CD14-positive monocyte (primary cell): Measurements from ENCODE around the gene CAMTA1. TPM values are rescaled to one million over a fixed set of nuclear protein-coding genes. Genes with fewer than 3 reads are reported as not detected.
"Not testable (repeated sequence)": the region's sequence is repeated elsewhere in the genome, so short reads cannot be mapped to it uniquely, and the experiment has no call there.

Experiments used
- DNase-seq, 3 donors: peaks; one replicate each; pipeline ENCODE4 v3.0.0-alpha.2; 2011 to 2022
- H2AFZ ChIP-seq: 2 replicates; pipeline ENCODE4 v1.6.0; 2012; ENCODE audit warnings: mild to moderate bottlenecking, low read depth, low read length, inconsistent platforms; ENCODE audit not compliant: insufficient read depth, poor library complexity, severe bottlenecking
- H3K27ac ChIP-seq, 2 donors: 1 replicate in 1 of 2; 2 replicates in 1 of 2; pipeline ENCODE4 v1.5.1; 2012 to 2013; ENCODE audit warnings: low read length in 2 of 2, control low read depth in 1 of 2, inconsistent platforms in 1 of 2, low read depth in 1 of 2, mild to moderate bottlenecking in 1 of 2
- H3K27me3 ChIP-seq, 2 donors: one replicate each; pipeline versions ENCODE4 v1.6.0 to v1.6.1; 2011 to 2013; ENCODE audit warnings: low read length in 2 of 2; ENCODE audit not compliant: control insufficient read depth in 2 of 2, insufficient read depth in 2 of 2
- H3K36me3 ChIP-seq, 2 donors: replicated peaks in 1 of 2; 1 replicate in 1 of 2; 2 replicates in 1 of 2; pipeline versions ENCODE4 v1.5.1 to v1.6.1; 2012 to 2013; ENCODE audit warnings: low read length in 2 of 2, control low read depth in 1 of 2, inconsistent platforms in 1 of 2, mild to moderate bottlenecking in 1 of 2; ENCODE audit not compliant: insufficient read depth in 2 of 2, control insufficient read depth in 1 of 2
- H3K4me1 ChIP-seq, 2 donors: 1 replicate in 1 of 2; 2 replicates in 1 of 2; pipeline versions ENCODE4 v1.5.1 to v1.6.1; 2012 to 2013; ENCODE audit warnings: low read length in 2 of 2, control low read depth in 1 of 2, inconsistent platforms in 1 of 2, mild to moderate bottlenecking in 1 of 2, moderate library complexity in 1 of 2; ENCODE audit not compliant: insufficient read depth in 2 of 2, control insufficient read depth in 1 of 2
- H3K4me2 ChIP-seq: replicated peaks from 2 replicates; pipeline ENCODE3; 2012; ENCODE audit warnings: low read length, moderate library complexity, mild to moderate bottlenecking; ENCODE audit not compliant: poor library complexity, severe bottlenecking; ENCODE audit errors: extremely low read depth
- H3K4me3 ChIP-seq, 3 experiments: fragments of 200-600 bp in 1 of 3; sonication (generic) in 1 of 3; replicated peaks in 1 of 3; 1 replicate in 2 of 3; 2 replicates in 1 of 3; pipeline ENCODE4 v1.5.1; 2011 to 2013; ENCODE audit warnings: low read length in 3 of 3, mild to moderate bottlenecking in 3 of 3, control low read depth in 2 of 3, low read depth in 2 of 3, inconsistent platforms in 1 of 3, moderate library complexity in 1 of 3
- H3K79me2 ChIP-seq: 2 replicates; pipeline ENCODE4 v1.6.0; 2012; ENCODE audit warnings: mild to moderate bottlenecking, control low read depth, inconsistent platforms, low read length, moderate library complexity; ENCODE audit not compliant: insufficient read depth
- H3K9ac ChIP-seq: 2 replicates; pipeline ENCODE4 v1.6.0; 2017; ENCODE audit warnings: low read length, mild to moderate bottlenecking; ENCODE audit not compliant: insufficient read depth, poor library complexity, severe bottlenecking
- H3K9me3 ChIP-seq, 2 donors: replicated peaks in 1 of 2; 1 replicate in 1 of 2; 2 replicates in 1 of 2; pipeline versions ENCODE4 v1.5.1 to v1.6.1; 2012 to 2013; ENCODE audit warnings: low read length in 2 of 2, control low read depth in 1 of 2; ENCODE audit not compliant: control insufficient read depth in 1 of 2, insufficient read depth in 1 of 2
- H4K20me1 ChIP-seq: 2 replicates; pipeline ENCODE4 v1.6.0; 2012; ENCODE audit warnings: mild to moderate bottlenecking, low read length, control low read depth, moderate library complexity; ENCODE audit not compliant: insufficient read depth
- H3K27ac Mint-ChIP-seq, 7 donors: one replicate each; pipeline ENCODE4 v1.8.0; 2020; ENCODE audit warnings: mild to moderate bottlenecking in 7 of 7, mixed read lengths in 7 of 7, moderate library complexity in 6 of 7, inconsistent platforms in 2 of 7
- H3K27me3 Mint-ChIP-seq, 3 donors: one replicate each; pipeline ENCODE4 v1.8.0; 2021 to 2022; ENCODE audit warnings: low read depth in 3 of 3, mild to moderate bottlenecking in 3 of 3, mixed read lengths in 3 of 3, moderate library complexity in 3 of 3, inconsistent platforms in 1 of 3
- H3K36me3 Mint-ChIP-seq, 2 donors: one replicate each; pipeline ENCODE4 v1.8.0; 2020; ENCODE audit warnings: mixed read lengths in 2 of 2, inconsistent platforms in 1 of 2, mild to moderate bottlenecking in 1 of 2
- H3K4me1 Mint-ChIP-seq: one replicate; pipeline ENCODE4 v1.8.0; 2020; ENCODE audit warnings: mild to moderate bottlenecking, mixed read lengths
- H3K4me3 Mint-ChIP-seq, 2 donors: one replicate each; pipeline ENCODE4 v1.8.0; 2020; ENCODE audit warnings: mild to moderate bottlenecking in 2 of 2, mixed read lengths in 2 of 2, moderate library complexity in 1 of 2
- H3K9me3 Mint-ChIP-seq, 7 donors: one replicate each; pipeline ENCODE4 v1.8.0; 2020 to 2022; ENCODE audit warnings: mixed read lengths in 7 of 7, mild to moderate bottlenecking in 6 of 7, moderate library complexity in 6 of 7, inconsistent platforms in 2 of 7
- WGBS: methylation state at CpG from one replicate; pipeline ENCODE4 v1.1.5; 2013; ENCODE audit warnings: missing lambda C conversion rate; ENCODE audit not compliant: insufficient coverage; 5-methylcytosine and 5-hydroxymethylcytosine counted together
- intact Hi-C, 2 donors: fragments of 100-400 bp; cut with micrococcal nuclease; formaldehyde crosslinking; loops; one replicate each; pipeline versions ENCODE4 v1.15.0 to v1.15.1; 2023
- polyA plus RNA-seq, 3 donors: library from polyadenylated mRNA; depleted of rRNA in 1 of 3; unstranded in 2 of 3; stranded (reverse) in 1 of 3; fragments of 300-500 nt in 2 of 3; fragments of >200 nt in 1 of 3; fragmentation: Illumina TruSeq in 2 of 3; gene quantifications; 1 replicate in 2 of 3; 2 replicates in 1 of 3; pipeline ENCODE4 v1.2.3, GENCODE V29; 2012 to 2021
- TF ChIP-seq, protein P1 (sequence below): fragments of 200-600 bp; IDR thresholded peaks from one replicate; pipeline ENCODE4 v1.8.0; 2022; ENCODE audit warnings: antibody characterized with exemption, mild to moderate bottlenecking

CAMTA1 gene
- polyA plus RNA-seq, 3 donors, result 52.0 to 89.6 (median 78.3) TPM

DNA sequence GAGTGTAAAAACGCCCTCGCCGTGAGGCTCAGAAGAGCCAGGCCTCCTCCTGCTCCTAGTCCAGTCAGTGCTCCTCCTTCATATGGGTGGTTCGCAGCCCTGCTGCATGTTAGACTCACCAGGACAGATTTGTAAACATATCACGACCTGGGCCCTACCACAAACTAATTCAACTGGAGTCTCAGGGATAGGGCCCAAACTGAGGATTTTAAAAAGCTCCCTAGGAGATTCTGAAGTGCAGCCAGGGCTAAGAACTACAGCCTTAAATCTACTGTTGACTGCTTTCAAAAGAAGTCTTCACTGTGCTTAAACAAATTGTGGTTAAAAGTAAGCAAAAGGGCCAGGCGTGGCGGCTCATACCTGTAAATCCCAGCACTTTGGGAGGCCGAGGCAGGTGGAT lies 57.0 kb downstream of the CAMTA1 start:
- Histone ChIP-seq H3K27ac (no peak overlapping the region), H3K4me2 (no peak overlapping the region), H2AFZ (no peak overlapping the region), H3K79me2 (peaks cover 5% of the 10 kb centered on the region), H3K36me3 (peaks cover 8 to 45% of the 10 kb centered on the region in 2 donors), H3K9ac (no peak overlapping the region), H3K9me3 (peaks cover 0 to 5% of the 10 kb centered on the region in 2 donors), H3K27me3 (no peaks in the 10 kb centered on the region), H3K4me3 (no peak overlapping the region), H3K4me1 (no peaks in the 10 kb centered on the region), H4K20me1 (peaks cover 17% of the 10 kb centered on the region)
- H3K9me3 Mint-ChIP-seq, result peaks cover 3 to 11% (median 6%) of the 10 kb centered on the region in 7 donors
- no peaks in the 10 kb centered on the region for H3K27me3 Mint-ChIP-seq
- H3K27ac Mint-ChIP-seq, result peak overlapping the region in 1 of 7 donors; percentile 34
- TF ChIP-seq, protein P1, sequence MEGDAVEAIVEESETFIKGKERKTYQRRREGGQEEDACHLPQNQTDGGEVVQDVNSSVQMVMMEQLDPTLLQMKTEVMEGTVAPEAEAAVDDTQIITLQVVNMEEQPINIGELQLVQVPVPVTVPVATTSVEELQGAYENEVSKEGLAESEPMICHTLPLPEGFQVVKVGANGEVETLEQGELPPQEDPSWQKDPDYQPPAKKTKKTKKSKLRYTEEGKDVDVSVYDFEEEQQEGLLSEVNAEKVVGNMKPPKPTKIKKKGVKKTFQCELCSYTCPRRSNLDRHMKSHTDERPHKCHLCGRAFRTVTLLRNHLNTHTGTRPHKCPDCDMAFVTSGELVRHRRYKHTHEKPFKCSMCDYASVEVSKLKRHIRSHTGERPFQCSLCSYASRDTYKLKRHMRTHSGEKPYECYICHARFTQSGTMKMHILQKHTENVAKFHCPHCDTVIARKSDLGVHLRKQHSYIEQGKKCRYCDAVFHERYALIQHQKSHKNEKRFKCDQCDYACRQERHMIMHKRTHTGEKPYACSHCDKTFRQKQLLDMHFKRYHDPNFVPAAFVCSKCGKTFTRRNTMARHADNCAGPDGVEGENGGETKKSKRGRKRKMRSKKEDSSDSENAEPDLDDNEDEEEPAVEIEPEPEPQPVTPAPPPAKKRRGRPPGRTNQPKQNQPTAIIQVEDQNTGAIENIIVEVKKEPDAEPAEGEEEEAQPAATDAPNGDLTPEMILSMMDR, result no peak
- intact Hi-C loops, result no loop called here
- WGBS, result 95% methylated on average over 7 of the region's 8 CpGs
- H3K4me3 Mint-ChIP-seq, result no peak overlapping the region
- DNase-seq, result no peak
- H3K36me3 Mint-ChIP-seq, result peaks cover 47 to 49% of the 10 kb centered on the region in 2 donors
- no peaks in the 10 kb centered on the region for H3K4me1 Mint-ChIP-seq

DNA sequence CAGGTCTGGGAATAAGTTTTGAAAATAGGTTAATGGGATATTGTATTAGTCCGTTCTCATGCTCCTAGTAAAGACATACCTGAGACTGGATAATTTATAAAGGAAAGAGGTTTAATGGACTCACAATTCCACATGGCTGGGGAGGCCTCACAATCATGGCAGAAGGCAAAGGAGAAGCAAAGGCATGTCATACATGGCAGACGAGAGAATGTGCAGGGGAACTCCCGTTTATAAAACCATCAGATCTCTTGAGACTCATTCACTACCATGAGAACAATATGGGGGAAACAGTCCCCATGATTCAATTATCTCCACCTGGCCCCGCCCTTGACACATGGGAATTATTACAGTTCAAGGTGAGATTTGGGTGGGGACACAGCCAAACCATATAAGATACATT lies 60.5 kb downstream of the CAMTA1 start:
- H3K27me3 ChIP-seq, H3K4me2 ChIP-seq, H3K9ac ChIP-seq, H2AFZ ChIP-seq, H3K27me3 Mint-ChIP-seq, intact Hi-C loops, H3K4me3 ChIP-seq, H3K9me3 ChIP-seq, H3K4me1 ChIP-seq, H3K27ac Mint-ChIP-seq, H3K79me2 ChIP-seq, H3K4me1 Mint-ChIP-seq, H3K4me3 Mint-ChIP-seq, H3K27ac ChIP-seq, DNase-seq: not testable (repeated sequence)
- peaks cover 8 to 37% of the 10 kb centered on the region in 2 donors for H3K36me3 ChIP-seq
- Mint-ChIP-seq H3K36me3 (peaks cover 36 to 44% of the 10 kb centered on the region in 2 donors), H3K9me3 (peaks cover 3 to 11% (median 6%) of the 10 kb centered on the region in 7 donors)
- H4K20me1 ChIP-seq, result peaks cover 12% of the 10 kb centered on the region
- WGBS, result 100% methylated on average over 1 of the region's 4 CpGs
